Right ventricle myocardium inferior (tissue), 1 donor: ENCODE data around the gene RAB39B. TPM values are rescaled to one million over a fixed set of nuclear protein-coding genes. Genes with fewer than 3 reads are reported as not detected.
"Not testable (repeated sequence)": the region's sequence is repeated elsewhere in the genome, so short reads cannot be mapped to it uniquely, and the experiment has no call there.

ENCODE experiments used
- ATAC-seq: fragments of 200-7000 bp; cut with Tn5 transposase; one replicate; pipeline ENCODE4 v1.9.1; 2020; ENCODE audit warnings: mild to moderate bottlenecking, moderate library complexity
- DNase-seq: peaks from one replicate; pipeline ENCODE4 v3.0.0; 2021; ENCODE audit errors: missing footprints
- intact Hi-C: fragments of 100-400 bp; cut with DNase I; formaldehyde crosslinking; loops from one replicate; pipeline ENCODE4 v1.11.0; 2022
- long read RNA-seq: library from polyadenylated mRNA; unstranded; transcript quantifications from one replicate; pipeline ENCODE4 v2.0.0, GENCODE V29; 2021
- total RNA-seq: library from RNA; stranded (reverse); fragmentation: NEBNext Ultra II Directional; extraction: Animal tissue kit (Norgen Biotek cat#: 25700); gene quantifications from one replicate; pipeline ENCODE4 v1.2.1, GENCODE V29; 2021
- donor health status: DM: no; HTN: yes; CAD: no; lungs with severe emphysema.

Gene RAB39B, protein sequence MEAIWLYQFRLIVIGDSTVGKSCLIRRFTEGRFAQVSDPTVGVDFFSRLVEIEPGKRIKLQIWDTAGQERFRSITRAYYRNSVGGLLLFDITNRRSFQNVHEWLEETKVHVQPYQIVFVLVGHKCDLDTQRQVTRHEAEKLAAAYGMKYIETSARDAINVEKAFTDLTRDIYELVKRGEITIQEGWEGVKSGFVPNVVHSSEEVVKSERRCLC
- total RNA-seq: 0.22 TPM
- long read RNA-seq: 0 reads

- intact Hi-C loops: no loop called here
- ATAC-seq (peak; percentile 72), DNase-seq (peak; percentile 84)
Measured at GRCh38 chrX:155263854-155264628, at the start of gene RAB39B. TSS of gene RAB39B (minus strand) at chrX:155264491. CDS start at chrX:155264288, 203 bp downstream.

DNA sequence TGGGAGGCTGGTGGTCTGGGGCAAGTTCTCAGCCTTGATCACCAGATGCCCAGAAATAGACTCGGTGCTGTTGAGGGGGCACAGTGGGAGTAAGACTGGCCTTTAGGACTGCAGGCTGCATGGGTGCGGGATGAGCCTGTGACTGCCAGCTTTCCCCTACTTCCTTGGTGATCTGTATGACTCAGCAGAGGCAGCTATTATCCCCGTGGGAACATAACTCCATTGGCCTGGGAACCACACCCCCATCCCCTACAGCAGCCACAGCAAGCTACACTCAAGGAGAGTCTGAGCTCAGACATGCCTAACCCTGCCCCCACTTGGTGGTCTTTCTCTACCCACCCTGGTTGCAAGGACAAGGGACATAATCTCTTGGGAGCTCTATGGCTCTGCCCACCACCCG lies 49.5 kb upstream of the RAB39B start:
- ATAC-seq (no peak), DNase-seq (no peak)
- intact Hi-C loops: no loop called here

GRCh38 chrX:155293771-155294170 lies 29.5 kb upstream of the RAB39B start:
- intact Hi-C loops: no loop called here
- no peak for ATAC-seq

DNA sequence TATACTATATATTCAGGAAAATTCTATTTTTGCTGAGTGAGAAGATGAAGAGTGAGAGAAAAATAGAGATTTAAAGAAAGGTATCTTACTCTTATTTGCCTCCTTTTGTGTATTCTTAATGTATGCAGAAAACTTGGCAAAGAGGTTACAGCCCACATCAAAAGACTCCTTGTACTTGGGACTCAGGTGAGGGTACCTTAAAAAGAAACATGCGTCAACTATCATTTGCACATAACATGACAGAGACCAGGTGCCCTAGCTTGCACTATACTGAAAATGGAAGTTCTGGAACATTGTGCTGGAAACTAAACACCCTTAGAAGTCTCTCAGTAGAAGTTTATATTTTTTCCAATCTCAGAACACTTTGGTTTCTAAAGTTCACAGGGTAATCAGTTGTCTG lies 15.6 kb upstream of the RAB39B start:
- intact Hi-C loops: no loop called here

More at GRCh38 chrX:155293771-155294170, 29.5 kb upstream of the RAB39B start:
- no peak for DNase-seq

DNA sequence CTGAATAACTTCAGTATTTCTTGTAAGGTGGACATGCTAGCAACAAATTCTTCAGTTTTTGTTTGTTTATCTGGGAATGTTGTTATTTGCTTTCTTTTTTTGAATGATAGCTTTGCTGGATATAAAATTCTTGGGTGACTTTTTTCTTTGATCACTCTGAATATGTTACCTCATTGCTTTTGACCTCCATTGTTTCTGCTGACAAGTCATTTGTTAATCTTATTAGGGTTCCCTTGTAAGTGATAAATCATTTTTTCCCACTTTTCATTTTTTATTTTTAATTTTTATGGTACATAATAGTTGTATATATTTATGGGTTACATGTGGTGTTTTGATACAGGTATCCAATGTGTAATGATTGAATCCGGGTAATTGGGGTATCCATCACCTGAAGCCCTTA lies 6.7 kb upstream of the RAB39B start:
- DNase-seq (no peak), ATAC-seq (no peak)
- intact Hi-C loops: no loop called here

More for the DNA sequence above, 15.6 kb upstream of the RAB39B start:
- ATAC-seq (no peak), DNase-seq (no peak)

DNA sequence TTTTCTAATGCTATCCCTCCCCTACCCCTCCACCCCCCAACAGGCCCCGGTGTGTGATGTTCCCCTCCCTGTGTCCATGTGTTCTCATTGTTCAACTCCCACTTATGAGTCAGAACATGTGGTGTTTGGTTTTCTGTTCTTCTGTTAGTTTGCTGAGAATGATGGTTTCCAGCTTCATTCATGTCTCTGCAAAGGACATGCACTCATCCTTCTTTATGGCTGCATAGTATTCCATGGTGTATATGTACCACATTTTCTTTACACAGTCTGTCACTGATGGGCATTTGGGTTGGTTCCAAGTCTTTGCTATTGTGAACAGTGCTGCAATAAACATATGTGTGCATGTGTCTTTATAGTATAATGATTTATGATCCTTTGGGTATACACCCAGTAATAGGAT lies 3.7 kb upstream of the RAB39B start:
- ATAC-seq, intact Hi-C loops, DNase-seq: not testable (repeated sequence)

- DNase-seq (no peak), ATAC-seq (no peak)
- intact Hi-C loops: no loop called here
Measured at GRCh38 chrX:155266439-155266838, 2.1 kb upstream of the RAB39B start.

DNA sequence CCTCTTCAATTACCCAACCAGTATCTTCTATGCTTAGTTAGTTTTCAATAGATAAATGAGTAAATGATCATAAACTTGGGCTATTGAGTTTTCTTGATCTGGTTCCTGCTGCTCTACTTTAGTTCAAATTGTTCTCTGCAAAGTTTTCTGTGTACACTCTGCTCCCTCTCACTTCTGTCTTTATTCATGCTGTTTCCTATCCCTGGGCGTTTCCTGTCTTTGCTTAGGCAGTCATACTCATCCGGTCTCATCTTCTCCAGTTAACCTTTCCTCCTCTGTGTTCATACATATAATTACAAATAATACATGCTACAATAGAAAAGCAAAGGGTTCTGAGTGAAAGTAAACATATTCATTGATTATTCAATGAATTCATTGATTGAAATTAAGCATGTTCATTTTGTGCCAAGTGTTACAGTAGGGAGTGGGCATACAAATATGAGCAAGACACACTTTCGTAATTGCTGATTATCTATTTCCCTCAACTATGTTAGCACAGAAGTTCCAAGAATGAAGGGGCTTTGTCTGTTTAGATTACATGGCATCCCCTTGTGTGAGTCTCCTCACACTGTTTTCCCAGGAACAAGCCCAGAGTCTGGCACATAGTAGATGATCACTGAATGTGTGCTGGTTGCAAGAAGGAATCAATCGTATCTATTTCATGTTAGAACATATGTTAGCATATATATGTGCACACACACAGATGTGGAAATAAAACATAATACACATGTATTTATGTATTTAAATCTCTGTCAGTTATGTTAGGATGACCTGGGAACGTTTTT lies 1.1 kb downstream of the RAB39B start:
- no peak for ATAC-seq
- intact Hi-C loops: no loop called here

GRCh38 chrX:155259752-155260151 lies 4.5 kb downstream of the RAB39B start:
- intact Hi-C loops: no loop called here
- ATAC-seq (no peak), DNase-seq (no peak)

More for the DNA sequence above, 1.1 kb downstream of the RAB39B start:
- DNase-seq: no peak

DNA sequence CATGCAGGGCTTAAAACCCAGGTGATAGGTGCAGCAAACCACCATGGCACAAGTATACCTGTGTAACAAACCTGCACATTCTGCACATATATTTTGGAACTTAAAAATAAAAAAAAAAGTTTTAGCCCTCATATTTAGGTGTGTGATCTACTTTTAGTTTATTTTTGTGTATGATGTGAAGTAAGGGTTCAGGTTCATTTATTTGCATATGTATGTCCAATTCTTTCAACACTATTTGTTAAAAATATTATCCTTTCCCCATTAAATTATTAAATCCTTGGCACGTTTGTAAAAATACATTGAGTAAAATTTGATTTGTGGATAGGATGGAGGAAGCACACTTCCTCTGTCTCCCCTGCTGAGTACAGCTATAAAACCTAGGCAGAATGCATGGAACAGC lies 12.9 kb downstream of the RAB39B start:
- ATAC-seq: no peak
- intact Hi-C loops: no loop called here
- DNase-seq: no peak

DNA sequence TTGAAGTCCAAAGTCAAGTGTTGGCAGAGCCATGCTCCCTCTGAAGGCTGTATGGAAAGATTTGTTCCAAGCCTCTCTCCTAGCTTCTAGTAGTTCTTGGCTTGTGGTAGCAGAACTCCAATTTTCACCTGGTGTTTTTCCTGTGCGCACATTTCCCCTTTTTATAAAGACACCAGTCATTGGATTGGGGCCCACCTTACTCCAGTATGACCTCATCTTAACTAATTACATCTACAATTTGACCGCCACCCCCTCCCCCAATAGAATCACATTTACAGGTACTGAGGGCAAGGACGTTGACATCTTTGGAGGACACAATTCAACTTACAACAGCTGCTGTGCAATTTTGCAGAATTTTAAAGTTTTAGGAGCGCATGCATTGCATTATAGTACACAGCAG lies 16.8 kb downstream of the RAB39B start:
- ATAC-seq (no peak), DNase-seq (no peak)
- intact Hi-C loops: no loop called here

DNA sequence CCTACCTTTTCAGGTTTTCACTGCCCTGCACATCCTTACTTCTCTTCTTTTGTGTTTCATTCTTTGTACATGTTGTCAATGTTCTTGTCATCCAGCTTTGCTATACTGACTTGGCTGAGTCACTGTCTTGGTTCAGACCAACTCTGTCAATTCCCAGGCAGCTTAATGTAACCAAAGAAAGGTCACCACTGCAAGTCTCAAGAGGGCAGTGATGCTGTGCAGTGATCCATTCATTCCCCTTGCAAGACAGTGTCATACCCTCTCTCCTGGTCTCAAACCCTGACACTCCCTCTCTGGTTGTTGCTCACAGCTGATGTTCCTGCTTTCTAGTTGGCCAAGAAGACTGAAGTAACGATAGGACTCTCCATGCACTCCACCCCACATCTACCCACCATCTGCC lies 17.5 kb downstream of the RAB39B start:
- no peak for ATAC-seq
- intact Hi-C loops: no loop called here
- DNase-seq: no peak

- ATAC-seq (no peak), DNase-seq (no peak)
- intact Hi-C loops: no loop called here
Measured at GRCh38 chrX:155242300-155242699, 22.0 kb downstream of the RAB39B start.

GRCh38 chrX:155237719-155238118 lies 26.6 kb downstream of the RAB39B start:
- intact Hi-C loops: no loop called here
- ATAC-seq (no peak), DNase-seq (no peak)

GRCh38 chrX:155235891-155236290 lies 28.4 kb downstream of the RAB39B start:
- intact Hi-C loops: no loop called here
- ATAC-seq: no peak
- DNase-seq: no peak

GRCh38 chrX:155231163-155231562 lies 33.1 kb downstream of the RAB39B start:
- no peak for DNase-seq
- no peak for ATAC-seq
- intact Hi-C loops: no loop called here

- DNase-seq (no peak), ATAC-seq (no peak)
- intact Hi-C loops: no loop called here
Measured at GRCh38 chrX:155225774-155226173, 38.5 kb downstream of the RAB39B start.

DNA sequence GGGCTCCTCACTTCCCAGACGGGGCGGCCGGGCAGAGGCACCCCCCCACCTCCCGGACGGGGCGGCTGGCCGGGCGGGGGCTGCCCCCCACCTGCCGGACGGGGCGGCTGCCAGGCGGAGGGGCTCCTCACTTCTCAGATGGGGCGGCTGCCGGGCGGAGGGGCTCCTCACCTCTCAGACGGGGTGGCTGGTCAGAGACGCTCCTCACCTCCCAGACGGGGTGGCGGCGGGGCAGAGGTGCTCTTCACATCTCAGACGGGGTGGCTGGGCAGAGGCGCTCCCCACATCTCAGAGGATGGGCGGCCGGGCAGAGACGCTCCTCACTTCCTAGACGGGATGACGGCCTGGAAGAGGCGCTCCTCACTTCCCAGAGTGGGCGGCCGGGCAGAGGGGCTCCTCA lies 40.5 kb downstream of the RAB39B start:
- DNase-seq, ATAC-seq, intact Hi-C loops: not testable (repeated sequence)

GRCh38 chrX:155221351-155221750 lies 42.9 kb downstream of the RAB39B start:
- intact Hi-C loops: no loop called here
- no peak for ATAC-seq
- no peak for DNase-seq

GRCh38 chrX:155218777-155219176 lies 45.5 kb downstream of the RAB39B start:
- ATAC-seq (no peak), DNase-seq (no peak)
- intact Hi-C loops: no loop called here
